Esophagus muscularis mucosa (tissue), 4 donors: ENCODE results near the gene SIRT4. TPM values are rescaled to one million over a fixed set of nuclear protein-coding genes. Genes with fewer than 3 reads are reported as not detected.

Experiments used
- DNase-seq: peaks from one replicate; pipeline ENCODE4 v3.0.0-alpha.2; 2017; ENCODE audit errors: extremely low spot score
- H3K27ac ChIP-seq, 4 donors: fragments of 200-600 bp; sonication (generic); replicated peaks in 1 of 4; 1 replicate in 3 of 4; 2 replicates in 1 of 4; pipeline ENCODE4 v1.5.1; 2016 to 2019; ENCODE audit warnings: mild to moderate bottlenecking in 1 of 4
- H3K27me3 ChIP-seq, 4 donors: fragments of 200-600 bp; sonication (generic); one replicate each; pipeline versions ENCODE4 v1.5.1 to v1.6.0; 2016 to 2019
- H3K36me3 ChIP-seq, 4 donors: fragments of 200-600 bp; sonication (generic); one replicate each; pipeline ENCODE4 v1.5.1; 2016 to 2019
- H3K4me1 ChIP-seq, 4 donors: fragments of 200-600 bp; sonication (generic); one replicate each; pipeline ENCODE4 v1.5.1; 2016 to 2019
- H3K4me3 ChIP-seq, 4 donors: fragments of 200-600 bp; sonication (generic); 1 replicate in 2 of 4; 2 replicates in 2 of 4; pipeline ENCODE4 v1.5.1; 2016 to 2019; ENCODE audit warnings: mild to moderate bottlenecking in 4 of 4, moderate library complexity in 1 of 4
- H3K9me3 ChIP-seq, 4 donors: fragments of 200-600 bp; sonication (generic); 1 replicate in 3 of 4; 2 replicates in 1 of 4; pipeline ENCODE4 v1.5.1; 2016 to 2019
- CTCF ChIP-seq, 3 experiments: fragments of 200-600 bp in 2 of 3; fragments of 450-650 bp in 1 of 3; sonication (generic) in 2 of 3; IDR thresholded peaks; one replicate each; pipeline ENCODE4 v1.5.1; 2017 to 2019; ENCODE audit warnings: antibody characterized with exemption in 3 of 3, mild to moderate bottlenecking in 2 of 3, moderate library complexity in 1 of 3
- EP300 ChIP-seq: sonication (generic); formaldehyde crosslinking; IDR thresholded peaks from one replicate; pipeline ENCODE4 v1.6.1; 2017; ENCODE audit warnings: antibody characterized with exemption
- POLR2A ChIP-seq: fragments of 450-650 bp; IDR thresholded peaks from one replicate; pipeline ENCODE4 v1.6.1; 2017; ENCODE audit warnings: antibody characterized with exemption, moderate library complexity, mild to moderate bottlenecking, low read depth
- POLR2AphosphoS5 ChIP-seq, 2 donors: sonication (generic); formaldehyde crosslinking; IDR thresholded peaks; one replicate each; pipeline ENCODE4 v1.6.1; 2017; ENCODE audit warnings: antibody characterized with exemption in 2 of 2
- WGBS: methylation state at CpG from one replicate; pipeline ENCODE4 v1.1.5; 2018; 5-methylcytosine and 5-hydroxymethylcytosine counted together
- intact Hi-C: fragments of 100-400 bp; cut with DNase I; formaldehyde crosslinking; loops from one replicate; pipeline ENCODE4 v1.15.1; 2023
- total RNA-seq, 4 donors: library from RNA; depleted of rRNA; stranded (reverse); fragments of >200 nt; gene quantifications; one replicate each; pipeline versions ENCODE4 v1.1.0 to v1.2.1, GENCODE V29; 2016

The SIRT4 gene
- total RNA-seq, 4 donors from 2014 or later = 0.66 to 2.3 (median 2.1) TPM

- peaks cover 0 to 10% (median 0%) of the 10 kb centered on the region in 4 donors for H3K36me3 ChIP-seq
- WGBS = 14% methylated on average over 15 of the region's 15 CpGs
Observed at GRCh38 chr12:120262852-120263747, 39.0 kb upstream of the SIRT4 start.

DNA sequence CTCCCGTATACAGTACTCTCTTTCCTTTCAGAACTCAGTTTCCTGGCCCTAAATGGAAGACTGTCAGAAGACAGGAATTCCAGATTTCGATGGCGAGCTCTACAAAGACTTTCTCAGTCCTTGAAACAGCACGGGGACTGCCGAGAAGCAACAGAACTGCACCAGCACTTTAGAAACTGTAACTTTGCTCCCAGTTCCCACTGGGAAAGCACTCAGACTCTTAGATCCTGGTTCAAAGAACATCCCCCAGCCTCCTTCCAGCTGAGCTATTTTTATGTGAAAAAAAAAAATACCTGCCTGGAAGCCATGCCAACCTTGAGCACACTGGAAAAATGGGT, 38.4 kb upstream of the SIRT4 start:
- H3K4me1 ChIP-seq = peaks cover 57 to 70% (median 65%) of the 10 kb centered on the region in 4 donors

More at GRCh38 chr12:120262852-120263747, 39.0 kb upstream of the SIRT4 start:
- intact Hi-C loops = no loop called here
- TF ChIP-seq POLR2A (no peak), POLR2AphosphoS5 (IDR thresholded peaks at IDR 0.05) (peak in 1 of 2 donors; percentile 19)
- H3K4me3 ChIP-seq = peak overlapping the region; percentile 84 to 100 (median 99)
- H3K27ac ChIP-seq = peak overlapping the region; percentile 96 to 98 (median 96)
- H3K4me1 ChIP-seq = peaks cover 63 to 76% (median 72%) of the 10 kb centered on the region in 4 donors
- no peaks in the 10 kb centered on the region for H3K9me3 ChIP-seq
- no peak for DNase-seq
- no peaks in the 10 kb centered on the region for H3K27me3 ChIP-seq

DNA sequence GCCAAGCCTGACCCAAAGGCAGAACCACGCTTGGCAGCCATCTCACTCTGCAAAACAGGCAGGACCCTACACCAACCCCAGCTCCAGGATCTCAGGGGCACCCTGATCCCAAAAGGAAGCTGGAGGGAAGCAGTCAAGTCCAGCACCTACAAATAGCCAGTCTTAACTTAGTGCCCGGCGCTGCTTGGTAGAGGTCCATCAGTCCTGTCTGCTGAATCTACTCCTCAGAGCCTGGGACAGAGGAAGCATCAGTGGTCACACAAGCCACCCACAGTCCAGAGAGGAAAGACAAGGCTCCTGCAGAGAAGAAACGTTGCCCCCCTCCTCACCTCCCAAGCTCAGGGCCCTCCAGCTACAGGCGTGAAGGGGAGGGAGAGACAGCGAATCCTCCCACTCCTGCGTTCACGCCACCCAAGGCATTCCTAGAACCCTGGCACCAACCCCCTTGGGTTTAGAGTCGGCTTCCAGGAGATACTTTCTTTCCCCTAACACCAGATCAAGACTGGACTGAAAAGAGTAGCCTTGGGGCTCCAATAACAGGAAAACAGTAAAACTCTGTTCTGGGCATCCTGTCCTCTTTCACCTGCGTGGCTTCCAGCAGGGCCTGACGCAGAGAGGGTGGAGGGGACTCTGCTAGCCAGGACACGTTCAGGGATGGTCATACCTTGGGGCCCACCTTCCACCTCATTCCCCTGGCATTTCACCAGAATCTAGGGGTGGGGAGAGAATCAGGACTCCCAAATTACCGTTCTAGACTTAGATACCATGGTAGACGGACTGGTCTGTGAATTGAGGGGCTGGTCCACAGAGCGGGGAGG, 37.8 kb upstream of the SIRT4 start:
- peak overlapping the region; percentile 96 to 98 (median 96) for H3K27ac ChIP-seq
- H3K4me3 ChIP-seq = peak overlapping the region; percentile 84 to 100 (median 99)
- peak; percentile 7 for TF ChIP-seq EP300
- TF ChIP-seq POLR2AphosphoS5 (IDR thresholded peaks at IDR 0.05) = peak in 1 of 2 donors; percentile 29
- TF ChIP-seq POLR2A = no peak
- no peak for TF ChIP-seq CTCF (IDR thresholded peaks at IDR 0.05)
- H3K36me3 ChIP-seq = peaks cover 0 to 10% (median 0%) of the 10 kb centered on the region in 4 donors
- no peaks in the 10 kb centered on the region for H3K27me3 ChIP-seq
- intact Hi-C loops = loop anchor here (1.0 kb wide), 1 partner anchor 33 kb away; no protein-coding TSS in a partner anchor
- WGBS = 12% methylated on average over 7 of the region's 15 CpGs
- DNase-seq = no peak
- peaks cover 51 to 64% (median 60%) of the 10 kb centered on the region in 4 donors for H3K4me1 ChIP-seq
- H3K9me3 ChIP-seq = no peaks in the 10 kb centered on the region

More for the DNA sequence above, 38.4 kb upstream of the SIRT4 start:
- no peak for DNase-seq
- Histone ChIP-seq H3K4me3 (peak overlapping the region; percentile 84 to 100 (median 99)), H3K27ac (peak overlapping the region; percentile 96 to 98 (median 96)), H3K27me3 (no peaks in the 10 kb centered on the region), H3K9me3 (no peaks in the 10 kb centered on the region), H3K36me3 (peaks cover 0 to 10% (median 0%) of the 10 kb centered on the region in 4 donors)
- WGBS = 46% methylated on average over 5 of the region's 5 CpGs
- intact Hi-C loops = loop anchor here (1.0 kb wide), 1 partner anchor 32 kb away; no protein-coding TSS in a partner anchor
- no peak for TF ChIP-seq POLR2A
- TF ChIP-seq POLR2AphosphoS5 (IDR thresholded peaks at IDR 0.05) = no peak
- TF ChIP-seq CTCF (IDR thresholded peaks at IDR 0.05) = no peak
- TF ChIP-seq EP300 = no peak

GRCh38 chr12:120264904-120265472, 37.1 kb upstream of the SIRT4 start:
- peak overlapping the region; percentile 84 to 100 (median 99) for H3K4me3 ChIP-seq
- 5% methylated on average over 11 of the region's 29 CpGs for WGBS
- no peaks in the 10 kb centered on the region for H3K9me3 ChIP-seq
- peaks cover 44 to 57% (median 53%) of the 10 kb centered on the region in 4 donors for H3K4me1 ChIP-seq
- intact Hi-C loops = loop anchor here (1.0 kb wide), 2 partner anchors 34 to 37 kb away; no protein-coding TSS in a partner anchor
- no peak for TF ChIP-seq EP300
- TF ChIP-seq POLR2AphosphoS5 (IDR thresholded peaks at IDR 0.05) = no peak
- TF ChIP-seq CTCF (IDR thresholded peaks at IDR 0.05) = no peak
- no peak for TF ChIP-seq POLR2A
- H3K27ac ChIP-seq = peak overlapping the region; percentile 96 to 98 (median 96)
- H3K36me3 ChIP-seq = peaks cover 0 to 8% (median 0%) of the 10 kb centered on the region in 4 donors
- DNase-seq = no peak
- no peaks in the 10 kb centered on the region for H3K27me3 ChIP-seq
